ENCODE results near the gene PTPN22.

GRCh38 chr1:113835686-113836290 is 35.7 kb downstream of the PTPN22 start:
- no peak for TF ChIP-seq EZH2phosphoT487 (IDR thresholded peaks at IDR 0.05; ENCODE audit: insufficient read depth, low read depth)
- TF ChIP-seq EZH2 (IDR thresholded peaks at IDR 0.05; ENCODE audit: insufficient read depth, poor library complexity, severe bottlenecking): no peak

Data from GM23248 (cell line).